ENCODE results near the gene TMCO2.

The TMCO2 gene

DNA sequence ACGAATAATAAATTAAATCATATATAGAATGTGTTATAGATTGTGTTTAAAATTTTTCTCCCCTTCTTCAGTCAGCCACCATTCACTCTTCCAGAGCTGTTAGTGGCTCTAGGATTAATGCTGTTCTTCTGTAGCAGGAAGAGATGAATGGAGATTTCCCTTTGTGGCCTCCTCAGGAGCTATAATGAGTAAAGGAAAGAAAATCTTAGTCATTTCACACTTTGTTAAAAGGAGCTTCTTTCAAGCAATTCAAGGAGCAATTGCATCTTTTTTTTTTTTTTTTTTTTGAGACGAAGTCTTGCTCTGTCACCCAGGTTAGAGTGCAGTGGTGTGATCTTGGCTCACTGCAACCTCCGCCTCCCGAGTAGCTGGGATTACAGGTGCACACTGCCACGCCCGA lies 23.7 kb upstream of the TMCO2 start:
- TF ChIP-seq EZH2phosphoT487 (IDR thresholded peaks at IDR 0.05; ENCODE audit: borderline replicate concordance, low read length) = no peak
- TF ChIP-seq, protein P1, sequence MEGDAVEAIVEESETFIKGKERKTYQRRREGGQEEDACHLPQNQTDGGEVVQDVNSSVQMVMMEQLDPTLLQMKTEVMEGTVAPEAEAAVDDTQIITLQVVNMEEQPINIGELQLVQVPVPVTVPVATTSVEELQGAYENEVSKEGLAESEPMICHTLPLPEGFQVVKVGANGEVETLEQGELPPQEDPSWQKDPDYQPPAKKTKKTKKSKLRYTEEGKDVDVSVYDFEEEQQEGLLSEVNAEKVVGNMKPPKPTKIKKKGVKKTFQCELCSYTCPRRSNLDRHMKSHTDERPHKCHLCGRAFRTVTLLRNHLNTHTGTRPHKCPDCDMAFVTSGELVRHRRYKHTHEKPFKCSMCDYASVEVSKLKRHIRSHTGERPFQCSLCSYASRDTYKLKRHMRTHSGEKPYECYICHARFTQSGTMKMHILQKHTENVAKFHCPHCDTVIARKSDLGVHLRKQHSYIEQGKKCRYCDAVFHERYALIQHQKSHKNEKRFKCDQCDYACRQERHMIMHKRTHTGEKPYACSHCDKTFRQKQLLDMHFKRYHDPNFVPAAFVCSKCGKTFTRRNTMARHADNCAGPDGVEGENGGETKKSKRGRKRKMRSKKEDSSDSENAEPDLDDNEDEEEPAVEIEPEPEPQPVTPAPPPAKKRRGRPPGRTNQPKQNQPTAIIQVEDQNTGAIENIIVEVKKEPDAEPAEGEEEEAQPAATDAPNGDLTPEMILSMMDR (IDR thresholded peaks at IDR 0.05; ENCODE audit: low read depth, low read length, poor library complexity, severe bottlenecking) = no peak
- H3K9me2 ChIP-seq (replicated peaks; ENCODE audit: control insufficient read depth, low read length) = no peaks in the 10 kb centered on the region
- H3K4me2 ChIP-seq (ENCODE audit: low read length) = no peak overlapping the region
- no peaks in the 10 kb centered on the region for H4K20me1 ChIP-seq (ENCODE audit: control insufficient read depth, insufficient read depth, low read depth, low read length)
- no peaks in the 10 kb centered on the region for H3K27me3 ChIP-seq (ENCODE audit: control insufficient read depth, low read length)
- no peak overlapping the region for H3K27ac ChIP-seq (ENCODE audit: low read depth, low read length)
- no peaks in the 10 kb centered on the region; the same call in 1 of the 2 replicates for H3F3A ChIP-seq (ENCODE audit: control insufficient read depth, insufficient read depth)
- no peaks in the 10 kb centered on the region for H3K9me3 ChIP-seq (ENCODE audit: control insufficient read depth, insufficient read depth, low read length)
- H3K4me1 ChIP-seq (ENCODE audit: control insufficient read depth, low read length) = no peaks in the 10 kb centered on the region
- H3K4me3 ChIP-seq (ENCODE audit: low read length) = no peak overlapping the region
- peaks cover 22% of the 10 kb centered on the region for H3K36me3 ChIP-seq (ENCODE audit: control insufficient read depth, low read length)
- no peaks in the 10 kb centered on the region for H3K79me2 ChIP-seq (ENCODE audit: control insufficient read depth, low read length)

DNA sequence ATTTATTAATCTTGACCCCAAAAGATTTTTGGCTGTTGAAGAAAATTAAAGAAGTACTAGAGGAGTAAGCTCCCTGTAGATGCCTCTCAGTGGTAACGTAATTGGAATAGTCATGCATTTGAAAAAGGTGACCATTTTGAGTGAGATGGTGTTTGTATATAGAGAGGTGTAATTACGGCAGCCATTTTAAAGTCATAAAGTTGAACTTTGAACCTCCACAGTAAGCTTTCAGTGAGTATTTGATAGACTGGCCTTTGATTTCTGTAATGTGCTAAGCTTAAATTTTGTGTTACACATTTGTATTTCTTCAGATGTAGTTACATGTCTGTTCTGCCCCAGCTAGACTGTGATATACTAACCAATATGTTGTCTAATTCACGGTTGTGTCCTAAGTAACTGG lies 21.5 kb upstream of the TMCO2 start:
- no peaks in the 10 kb centered on the region for H3K27me3 ChIP-seq (ENCODE audit: control insufficient read depth, low read length)
- H3K79me2 ChIP-seq (ENCODE audit: control insufficient read depth, low read length) = no peaks in the 10 kb centered on the region
- no peak overlapping the region for H3K4me3 ChIP-seq (ENCODE audit: low read length)
- H3K4me2 ChIP-seq (ENCODE audit: low read length) = no peak overlapping the region
- H3F3A ChIP-seq (ENCODE audit: control insufficient read depth, insufficient read depth) = no peaks in the 10 kb centered on the region; the same call in 1 of the 2 replicates
- H3K4me1 ChIP-seq (ENCODE audit: control insufficient read depth, low read length) = peaks cover 2% of the 10 kb centered on the region
- no peak overlapping the region for H3K27ac ChIP-seq (ENCODE audit: low read depth, low read length)
- TF ChIP-seq, protein P1 (IDR thresholded peaks at IDR 0.05; ENCODE audit: low read depth, low read length, poor library complexity, severe bottlenecking) = no peak
- TF ChIP-seq EZH2phosphoT487 (IDR thresholded peaks at IDR 0.05; ENCODE audit: borderline replicate concordance, low read length) = no peak
- H3K36me3 ChIP-seq (ENCODE audit: control insufficient read depth, low read length) = peaks cover 27% of the 10 kb centered on the region
- H3K9me2 ChIP-seq (replicated peaks; ENCODE audit: control insufficient read depth, low read length) = no peaks in the 10 kb centered on the region
- no peaks in the 10 kb centered on the region for H4K20me1 ChIP-seq (ENCODE audit: control insufficient read depth, insufficient read depth, low read depth, low read length)
- no peaks in the 10 kb centered on the region for H3K9me3 ChIP-seq (ENCODE audit: control insufficient read depth, insufficient read depth, low read length)

DNA sequence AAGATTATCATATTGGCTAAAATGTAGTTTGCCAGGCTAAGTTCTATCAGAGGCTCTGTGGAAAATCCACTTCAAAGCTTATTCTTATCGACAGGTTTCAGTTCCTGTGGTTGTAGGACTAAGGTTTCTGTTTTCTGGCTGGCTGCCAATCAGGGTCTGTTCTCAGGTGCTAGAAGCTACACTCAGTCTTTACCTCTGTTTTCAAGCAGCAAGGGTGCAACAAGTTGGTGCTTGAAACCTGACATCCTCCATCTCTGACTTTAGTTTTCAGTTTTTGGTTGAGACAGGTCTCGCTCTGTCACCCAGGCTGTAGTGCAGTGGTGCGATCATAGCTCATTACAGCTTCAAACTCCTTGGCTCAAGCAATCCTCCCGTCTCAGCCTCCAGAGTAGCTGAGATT lies 15.3 kb upstream of the TMCO2 start:
- no peaks in the 10 kb centered on the region for H3K79me2 ChIP-seq (ENCODE audit: control insufficient read depth, low read length)
- no peak overlapping the region for H3K4me3 ChIP-seq (ENCODE audit: low read length)
- peaks cover 19% of the 10 kb centered on the region for H3K4me1 ChIP-seq (ENCODE audit: control insufficient read depth, low read length)
- H3F3A ChIP-seq (ENCODE audit: control insufficient read depth, insufficient read depth) = peaks cover 2% of the 10 kb centered on the region; the same call in 1 of the 2 replicates
- no peaks in the 10 kb centered on the region for H3K27me3 ChIP-seq (ENCODE audit: control insufficient read depth, low read length)
- no peak overlapping the region for H3K27ac ChIP-seq (ENCODE audit: low read depth, low read length)
- TF ChIP-seq, protein P1 (IDR thresholded peaks at IDR 0.05; ENCODE audit: low read depth, low read length, poor library complexity, severe bottlenecking) = no peak
- TF ChIP-seq EZH2phosphoT487 (IDR thresholded peaks at IDR 0.05; ENCODE audit: borderline replicate concordance, low read length) = no peak
- peak overlapping the region; percentile 23; the same call in 1 of the 2 replicates for H3K4me2 ChIP-seq (ENCODE audit: low read length)
- no peaks in the 10 kb centered on the region for H3K9me2 ChIP-seq (replicated peaks; ENCODE audit: control insufficient read depth, low read length)
- peaks cover 66% of the 10 kb centered on the region for H3K36me3 ChIP-seq (ENCODE audit: control insufficient read depth, low read length)
- H3K9me3 ChIP-seq (ENCODE audit: control insufficient read depth, insufficient read depth, low read length) = no peaks in the 10 kb centered on the region
- H4K20me1 ChIP-seq (ENCODE audit: control insufficient read depth, insufficient read depth, low read depth, low read length) = no peaks in the 10 kb centered on the region
